IMR-90 (cell line): Measurements from ENCODE around the gene RNASE12. TPM values are rescaled to one million over a fixed set of nuclear protein-coding genes. Genes with fewer than 3 reads are reported as not detected.

Experiments used
- ATAC-seq: fragments of 200-7000 bp; cut with Tn5 transposase; 2 replicates; pipeline ENCODE4 v1.9.1; 2020; ENCODE audit warnings: low read depth, mild to moderate bottlenecking, moderate library complexity
- BruUV-seq: library from RNA; stranded (reverse); fragments of 400-500 nt; replicated peaks from 2 replicates; lab custom pipeline; 2021; lab: Mats Ljungman, UMichigan
- CTCF ChIA-PET: fragments of 300-600 bp; formaldehyde crosslinking; extraction: SDS; loops from one replicate; lab custom pipeline; 2021; ENCODE audit warnings: antibody characterized with exemption; lab: Yijun Ruan, JAX
- POLR2A ChIA-PET: fragments of 300-600 bp; sonication (Branson Sonifier 250); formaldehyde crosslinking; loops from one replicate; lab custom pipeline; 2022; ENCODE audit warnings: antibody characterized with exemption; ENCODE audit not compliant: unreplicated experiment; lab: Charles Lee
- DNase-seq: peaks from one replicate; pipeline ENCODE4 v3.0.0; 2013
- H2AFZ ChIP-seq: replicated peaks from 2 replicates; pipeline ENCODE3; 2013; ENCODE audit warnings: low read length, mild to moderate bottlenecking; ENCODE audit not compliant: poor library complexity
- H2AK5ac ChIP-seq: 2 replicates; pipeline ENCODE4 v1.6.1; 2013; ENCODE audit warnings: low read depth, low read length, inconsistent platforms
- H2AK9ac ChIP-seq: replicated peaks from 2 replicates; pipeline ENCODE3; 2013; ENCODE audit warnings: mild to moderate bottlenecking, low read depth, low read length, moderate library complexity; ENCODE audit not compliant: poor library complexity
- H2BK120ac ChIP-seq: 2 replicates; pipeline ENCODE4 v1.6.1; 2013; ENCODE audit warnings: low read depth, low read length, inconsistent platforms
- H2BK15ac ChIP-seq: 3 replicates; pipeline ENCODE4 v1.6.1; 2013; ENCODE audit warnings: low read depth, low read length, inconsistent platforms
- H2BK20ac ChIP-seq: 2 replicates; pipeline ENCODE4 v1.6.1; 2013; ENCODE audit warnings: low read depth, mild to moderate bottlenecking, inconsistent platforms, low read length, moderate library complexity
- H2BK5ac ChIP-seq: 2 replicates; pipeline ENCODE4 v1.6.1; 2013; ENCODE audit warnings: mild to moderate bottlenecking, low read depth, low read length, inconsistent platforms; ENCODE audit not compliant: poor library complexity, severe bottlenecking
- H3K14ac ChIP-seq: replicated peaks from 2 replicates; pipeline ENCODE4 v1.6.1; 2013; ENCODE audit warnings: low read depth, low read length, inconsistent platforms
- H3K18ac ChIP-seq: 2 replicates; pipeline ENCODE4 v1.6.1; 2013; ENCODE audit warnings: low read depth, low read length, control low read depth
- H3K23ac ChIP-seq: 2 replicates; pipeline ENCODE4 v1.6.1; 2013; ENCODE audit warnings: low read depth, low read length, inconsistent platforms
- H3K27ac ChIP-seq: 2 replicates; pipeline ENCODE4 v1.5.1; 2013; ENCODE audit warnings: mild to moderate bottlenecking, control low read depth, low read length; ENCODE audit not compliant: insufficient read depth
- H3K27me3 ChIP-seq: 2 replicates; pipeline ENCODE4 v1.6.1; 2013; ENCODE audit warnings: low read length; ENCODE audit not compliant: control insufficient read depth, insufficient read depth
- H3K36me3 ChIP-seq: 2 replicates; pipeline ENCODE4 v1.6.1; 2013; ENCODE audit warnings: low read length, mixed read lengths; ENCODE audit not compliant: control insufficient read depth, insufficient read depth
- H3K4ac ChIP-seq: 2 replicates; pipeline ENCODE4 v1.6.1; 2013; ENCODE audit warnings: low read depth, low read length, inconsistent platforms
- H3K4me1 ChIP-seq: 2 replicates; pipeline ENCODE4 v1.6.1; 2013; ENCODE audit warnings: low read length, mixed read lengths; ENCODE audit not compliant: control insufficient read depth, insufficient read depth
- H3K4me2 ChIP-seq: 2 replicates; pipeline ENCODE4 v1.6.1; 2013; ENCODE audit warnings: low read depth, mild to moderate bottlenecking, control low read depth, low read length, moderate library complexity
- H3K4me3 ChIP-seq: 2 replicates; pipeline ENCODE4 v1.5.1; 2013; ENCODE audit warnings: low read depth, mild to moderate bottlenecking, control low read depth, low read length, moderate library complexity; ENCODE audit not compliant: insufficient read depth
- H3K56ac ChIP-seq: 2 replicates; pipeline ENCODE4 v1.6.1; 2013; ENCODE audit warnings: low read length, inconsistent platforms; ENCODE audit not compliant: insufficient read depth; ENCODE audit errors: extremely low read depth
- H3K79me1 ChIP-seq, 2 experiments: 2 replicates each; pipeline ENCODE4 v1.6.1; 2013; ENCODE audit warnings: low read length in 2 of 2, inconsistent platforms in 1 of 2, low read depth in 1 of 2
- H3K9ac ChIP-seq: 2 replicates; pipeline ENCODE4 v1.6.1; 2013; ENCODE audit warnings: low read depth, low read length, control low read depth
- H3K9me1 ChIP-seq: 2 replicates; pipeline ENCODE4 v1.6.1; 2013; ENCODE audit warnings: low read length, inconsistent platforms; ENCODE audit not compliant: insufficient read depth
- H3K9me3 ChIP-seq: 2 replicates; pipeline ENCODE4 v1.6.1; 2013; ENCODE audit warnings: low read length; ENCODE audit not compliant: control insufficient read depth, insufficient read depth
- H4K20me1 ChIP-seq: 2 replicates; pipeline ENCODE4 v1.6.1; 2013; ENCODE audit warnings: low read length, inconsistent platforms; ENCODE audit not compliant: insufficient read depth
- H4K5ac ChIP-seq: 2 replicates; pipeline ENCODE4 v1.6.1; 2013; ENCODE audit warnings: mild to moderate bottlenecking, low read depth, low read length, control low read depth
- H4K8ac ChIP-seq, 2 experiments: 2 replicates each; pipeline ENCODE4 v1.6.1; 2013; ENCODE audit warnings: low read depth in 2 of 2, low read length in 2 of 2, control low read depth in 1 of 2, inconsistent platforms in 1 of 2
- H4K91ac ChIP-seq: 2 replicates; pipeline ENCODE4 v1.6.1; 2013; ENCODE audit warnings: low read depth, low read length, inconsistent platforms; ENCODE audit not compliant: insufficient read depth
- BHLHE40 ChIP-seq: fragments of 150-350 bp; IDR thresholded peaks from 2 replicates; pipeline ENCODE4 v1.6.1; 2016; ENCODE audit warnings: mild to moderate bottlenecking, low read depth, low read length
- CEBPB ChIP-seq: IDR thresholded peaks from 2 replicates; pipeline ENCODE4 v1.6.1; 2012; ENCODE audit warnings: low read depth, low read length, improper control_type of control experiment
- CHD1 ChIP-seq: IDR thresholded peaks from 2 replicates; pipeline ENCODE4 v1.6.1; 2012; ENCODE audit warnings: low read depth, low read length, improper control_type of control experiment
- CTCF ChIP-seq: conservative IDR thresholded peaks from 2 replicates; pipeline ENCODE4 v1.5.1; 2012; ENCODE audit warnings: mild to moderate bottlenecking, low read depth, low read length, improper control_type of control experiment
- ELK1 ChIP-seq: fragments of 150-350 bp; IDR thresholded peaks from 2 replicates; pipeline ENCODE4 v1.6.1; 2016; ENCODE audit warnings: low read depth, mild to moderate bottlenecking, low read length, moderate library complexity, borderline replicate concordance
- FOS ChIP-seq: fragments of 150-350 bp; IDR thresholded peaks from 2 replicates; pipeline ENCODE4 v1.6.1; 2016; ENCODE audit warnings: low read depth, low read length
- MAFK ChIP-seq: IDR thresholded peaks from 2 replicates; pipeline ENCODE4 v1.6.1; 2012; ENCODE audit warnings: low read depth, low read length, improper control_type of control experiment
- MAZ ChIP-seq: IDR thresholded peaks from 2 replicates; pipeline ENCODE4 v1.6.1; 2012; ENCODE audit warnings: low read depth, mild to moderate bottlenecking, low read length, improper control_type of control experiment, moderate library complexity, borderline replicate concordance
- MXI1 ChIP-seq: IDR thresholded peaks from 2 replicates; pipeline ENCODE4 v1.6.1; 2012; ENCODE audit warnings: low read depth, mild to moderate bottlenecking, low read length, moderate library complexity, borderline replicate concordance
- NFE2L2 ChIP-seq: fragments of 150-350 bp; IDR thresholded peaks from 2 replicates; pipeline ENCODE4 v1.6.1; 2016; ENCODE audit warnings: low read depth, mild to moderate bottlenecking, low read length
- POLR2A ChIP-seq: IDR thresholded peaks from 2 replicates; pipeline ENCODE4 v1.6.1; 2012; ENCODE audit warnings: mild to moderate bottlenecking, low read depth, low read length
- RAD21 ChIP-seq: IDR thresholded peaks from 2 replicates; pipeline ENCODE4 v1.6.1; 2012; ENCODE audit warnings: low read length, improper control_type of control experiment
- RCOR1 ChIP-seq: IDR thresholded peaks from 2 replicates; pipeline ENCODE4 v1.6.1; 2012; ENCODE audit warnings: mild to moderate bottlenecking, low read length, improper control_type of control experiment; ENCODE audit not compliant: insufficient replicate concordance
- RFX5 ChIP-seq: IDR thresholded peaks from 2 replicates; pipeline ENCODE4 v1.8.0; 2012; ENCODE audit warnings: low read depth, mild to moderate bottlenecking, low read length, moderate library complexity
- SMC3 ChIP-seq: fragments of 150-350 bp; IDR thresholded peaks from 2 replicates; pipeline ENCODE4 v1.6.1; 2016; ENCODE audit warnings: low read depth, mild to moderate bottlenecking, antibody characterized with exemption, low read length, moderate library complexity
- WGBS, 2 experiments: methylation state at CpG; one replicate each; pipeline versions ENCODE4 v1.1.5 to v1.1.7; 2013; ENCODE audit warnings: missing lambda C conversion rate in 2 of 2; ENCODE audit not compliant: insufficient read length in 1 of 2; ENCODE audit errors: extremely low coverage in 2 of 2; 5-methylcytosine and 5-hydroxymethylcytosine counted together
- dilution Hi-C: fragments of 300-500 bp; cut with HindIII; formaldehyde crosslinking; loops from one replicate; pipeline ENCODE4 v1.14.3; 2018; ENCODE audit warnings: low sequenced_read_pairs; ENCODE audit not compliant: unreplicated experiment
- in situ Hi-C: fragments of 300-500 bp; cut with MboI; formaldehyde crosslinking; loops from 3 replicates; pipeline ENCODE4 v1.14.3; 2019; ENCODE audit warnings: low sequenced_read_pairs, inconsistent platforms, mixed read lengths
- intact Hi-C: fragments of 100-400 bp; cut with micrococcal nuclease; formaldehyde crosslinking; loops from 2 replicates; pipeline ENCODE4 v1.10.0; 2022
- polyA plus RNA-seq, 3 experiments: library from polyadenylated mRNA; depleted of rRNA; stranded (reverse); fragments of >200 nt; gene quantifications; 2 replicates each; pipeline ENCODE4 v1.2.3, GENCODE V29; 2012; ENCODE audit warnings: low replicate concordance in 1 of 3
- total RNA-seq: library from RNA; depleted of rRNA; stranded (reverse); fragments of >200 nt; gene quantifications from 2 replicates; pipeline ENCODE4 v1.2.3, GENCODE V29; 2012
- TF ChIP-seq, protein P1 (sequence below): fragments of 150-350 bp; IDR thresholded peaks from 2 replicates; pipeline ENCODE4 v1.6.1; 2017; ENCODE audit warnings: mild to moderate bottlenecking, antibody characterized with exemption, low read length, low read depth

The RNASE12 gene
- total and polyA plus RNA-seq, 2 of the 4 experiments (the other 2 are of a cell fraction) = not detected

GRCh38 chr14:20560961-20561360 lies 30.2 kb downstream of the RNASE12 start, which contains the start of gene RNASE9:
TSS of gene RNASE9 (minus strand) at chr14:20561047.
- Histone ChIP-seq H3K9ac (no peak within 1 kb of the TSS), H2AFZ (no peak within 1 kb of the TSS), H3K4me3 (no peak within 1 kb of the TSS), H3K9me1 (no peaks in the 10 kb centered on the region), H3K36me3 (no peaks in the 10 kb centered on the region), H2BK120ac (no peak within 1 kb of the TSS), H4K8ac (no peak within 1 kb of the TSS), H2BK5ac (no peak within 1 kb of the TSS), H3K18ac (no peak within 1 kb of the TSS), H3K23ac (no peak within 1 kb of the TSS), H2AK9ac (no peak within 1 kb of the TSS), H3K4me1 (no peaks in the 10 kb centered on the region), H3K27me3 (no peaks in the 10 kb centered on the region), H3K9me3 (no peaks in the 10 kb centered on the region), H3K14ac (no peak within 1 kb of the TSS), H4K91ac (no peak within 1 kb of the TSS), H4K5ac (no peak within 1 kb of the TSS), H3K79me1 (no peaks in the 10 kb centered on the region), H3K27ac (no peak within 1 kb of the TSS), H2BK15ac (no peak within 1 kb of the TSS), H2BK20ac (no peak within 1 kb of the TSS), H4K20me1 (no peaks in the 10 kb centered on the region), H2AK5ac (no peak within 1 kb of the TSS), H3K56ac (no peak within 1 kb of the TSS), H3K4ac (no peak within 1 kb of the TSS), H3K4me2 (no peak within 1 kb of the TSS)
- dilution Hi-C loops = no loop called here
- BruUV-seq = no TSS peak
- POLR2A ChIA-PET = no interaction called here
- no peak for DNase-seq
- TF ChIP-seq MAZ = no peak
- no peak for TF ChIP-seq POLR2A
- TF ChIP-seq CEBPB = no peak
- TF ChIP-seq MAFK = no peak
- TF ChIP-seq BHLHE40 = no peak
- TF ChIP-seq RCOR1 = no peak
- no peak for TF ChIP-seq NFE2L2
- TF ChIP-seq CHD1 = no peak
- TF ChIP-seq RAD21 = no peak
- no peak for TF ChIP-seq ELK1
- no peak for TF ChIP-seq CTCF
- TF ChIP-seq MXI1 = no peak
- TF ChIP-seq, protein P1, sequence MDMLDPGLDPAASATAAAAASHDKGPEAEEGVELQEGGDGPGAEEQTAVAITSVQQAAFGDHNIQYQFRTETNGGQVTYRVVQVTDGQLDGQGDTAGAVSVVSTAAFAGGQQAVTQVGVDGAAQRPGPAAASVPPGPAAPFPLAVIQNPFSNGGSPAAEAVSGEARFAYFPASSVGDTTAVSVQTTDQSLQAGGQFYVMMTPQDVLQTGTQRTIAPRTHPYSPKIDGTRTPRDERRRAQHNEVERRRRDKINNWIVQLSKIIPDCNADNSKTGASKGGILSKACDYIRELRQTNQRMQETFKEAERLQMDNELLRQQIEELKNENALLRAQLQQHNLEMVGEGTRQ = no peak
- no peak for TF ChIP-seq RFX5
- TF ChIP-seq SMC3 = no peak
- no peak for TF ChIP-seq FOS
- intact Hi-C loops = no loop called here
- in situ Hi-C loops = no loop called here
- no peak for ATAC-seq
- CTCF ChIA-PET = no interaction called here
- no CpG with 5 or more reads among the region's 3 CpGs for WGBS, 2 experiments
